Measurements from ENCODE around the gene ANKRD18A.

ANKRD18A gene

DNA sequence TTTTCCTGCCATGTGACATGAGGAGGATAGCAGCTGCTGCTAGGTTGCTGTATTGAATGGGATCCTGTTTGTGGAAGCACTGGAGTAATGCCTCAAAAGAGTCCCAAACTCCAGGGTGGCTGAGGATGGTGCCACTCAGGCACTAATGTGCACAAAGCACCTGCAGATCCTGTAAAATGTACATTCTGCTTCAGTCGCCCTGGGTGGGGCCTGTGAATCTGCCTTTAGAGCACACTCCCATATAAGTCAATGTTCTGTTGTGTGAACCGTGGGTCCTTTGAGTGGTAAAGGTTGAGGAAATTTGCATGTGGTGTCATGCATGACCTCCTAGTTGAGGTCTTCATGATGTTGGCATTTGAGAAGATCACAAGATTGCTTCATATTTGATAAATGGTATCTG lies 31.6 kb upstream of the ANKRD18A start:
- no peak overlapping the region for H3K4me2 ChIP-seq (ENCODE audit: low read depth, low read length, poor library complexity, severe bottlenecking)
- H2AFZ ChIP-seq (ENCODE audit: low read depth, low read length, severe bottlenecking) = no peak overlapping the region
- no peaks in the 10 kb centered on the region for H3K79me2 ChIP-seq (ENCODE audit: insufficient read depth, low read length)
- no peaks in the 10 kb centered on the region for H3F3A ChIP-seq (ENCODE audit: insufficient read depth)
- no peak overlapping the region for H3K27ac ChIP-seq (ENCODE audit: low read depth, low read length)
- H3K36me3 ChIP-seq (ENCODE audit: low read length) = no peaks in the 10 kb centered on the region
- no peak for TF ChIP-seq EZH2phosphoT487 (conservative IDR thresholded peaks at IDR 0.05; ENCODE audit: low read length)
- TF ChIP-seq, protein P1, sequence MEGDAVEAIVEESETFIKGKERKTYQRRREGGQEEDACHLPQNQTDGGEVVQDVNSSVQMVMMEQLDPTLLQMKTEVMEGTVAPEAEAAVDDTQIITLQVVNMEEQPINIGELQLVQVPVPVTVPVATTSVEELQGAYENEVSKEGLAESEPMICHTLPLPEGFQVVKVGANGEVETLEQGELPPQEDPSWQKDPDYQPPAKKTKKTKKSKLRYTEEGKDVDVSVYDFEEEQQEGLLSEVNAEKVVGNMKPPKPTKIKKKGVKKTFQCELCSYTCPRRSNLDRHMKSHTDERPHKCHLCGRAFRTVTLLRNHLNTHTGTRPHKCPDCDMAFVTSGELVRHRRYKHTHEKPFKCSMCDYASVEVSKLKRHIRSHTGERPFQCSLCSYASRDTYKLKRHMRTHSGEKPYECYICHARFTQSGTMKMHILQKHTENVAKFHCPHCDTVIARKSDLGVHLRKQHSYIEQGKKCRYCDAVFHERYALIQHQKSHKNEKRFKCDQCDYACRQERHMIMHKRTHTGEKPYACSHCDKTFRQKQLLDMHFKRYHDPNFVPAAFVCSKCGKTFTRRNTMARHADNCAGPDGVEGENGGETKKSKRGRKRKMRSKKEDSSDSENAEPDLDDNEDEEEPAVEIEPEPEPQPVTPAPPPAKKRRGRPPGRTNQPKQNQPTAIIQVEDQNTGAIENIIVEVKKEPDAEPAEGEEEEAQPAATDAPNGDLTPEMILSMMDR (IDR thresholded peaks at IDR 0.05; ENCODE audit: insufficient read depth, low read length, poor library complexity, severe bottlenecking) = no peak
- no peaks in the 10 kb centered on the region for H3K9me3 ChIP-seq (ENCODE audit: insufficient read depth, low read length)
- H3K9ac ChIP-seq (ENCODE audit: low read length) = no peak overlapping the region
- H4K20me1 ChIP-seq (ENCODE audit: low read depth, low read length) = no peaks in the 10 kb centered on the region
- H3K27me3 ChIP-seq (ENCODE audit: low read length) = no peaks in the 10 kb centered on the region
- H3K9me2 ChIP-seq (replicated peaks; ENCODE audit: insufficient read depth, low read length) = no peaks in the 10 kb centered on the region
- H3K4me3 ChIP-seq (ENCODE audit: insufficient read depth, low read length, poor library complexity, severe bottlenecking) = no peak overlapping the region

DNA sequence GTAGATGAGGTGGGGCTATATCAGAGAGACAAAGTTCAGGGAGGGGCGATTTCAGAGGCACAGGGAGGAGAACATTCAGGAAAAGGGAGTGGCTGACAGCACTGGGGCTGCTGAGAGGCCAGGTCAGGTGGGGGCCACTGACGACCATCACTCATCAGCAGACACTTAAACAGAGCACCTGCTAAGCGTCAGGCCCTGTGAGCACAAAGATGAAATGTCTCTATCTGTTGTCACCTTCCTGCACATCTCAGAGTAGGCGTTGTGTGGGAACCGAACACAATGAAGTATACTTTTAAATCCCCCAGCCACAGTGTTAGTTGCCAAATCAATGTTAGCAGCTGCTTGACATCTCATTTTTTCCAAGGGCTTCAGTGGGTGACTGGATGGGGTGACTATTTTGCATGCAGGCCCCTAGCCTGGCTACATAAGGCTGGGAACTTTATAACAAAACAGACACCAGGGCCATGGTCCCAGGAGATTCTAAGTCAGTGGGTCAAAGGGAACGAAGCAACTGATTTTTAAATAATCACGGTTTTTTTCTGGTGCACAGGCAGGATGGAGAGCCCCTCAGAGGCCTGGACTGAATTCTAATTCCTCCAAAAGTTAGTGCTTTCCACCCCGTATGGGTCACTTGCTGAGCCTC lies 31.1 kb upstream of the ANKRD18A start:
- H3K9ac ChIP-seq (ENCODE audit: low read length) = no peak overlapping the region
- H3K27ac ChIP-seq (ENCODE audit: low read depth, low read length) = no peak overlapping the region
- no peaks in the 10 kb centered on the region for H3K27me3 ChIP-seq (ENCODE audit: low read length)
- no peaks in the 10 kb centered on the region for H3K36me3 ChIP-seq (ENCODE audit: low read length)
- TF ChIP-seq EZH2phosphoT487 (conservative IDR thresholded peaks at IDR 0.05; ENCODE audit: low read length) = no peak
- TF ChIP-seq, protein P1 (IDR thresholded peaks at IDR 0.05; ENCODE audit: insufficient read depth, low read length, poor library complexity, severe bottlenecking) = no peak
- H2AFZ ChIP-seq (ENCODE audit: low read depth, low read length, severe bottlenecking) = no peak overlapping the region
- H3K9me2 ChIP-seq (replicated peaks; ENCODE audit: insufficient read depth, low read length) = no peaks in the 10 kb centered on the region
- no peaks in the 10 kb centered on the region for H3K9me3 ChIP-seq (ENCODE audit: insufficient read depth, low read length)
- no peaks in the 10 kb centered on the region for H3F3A ChIP-seq (ENCODE audit: insufficient read depth)
- no peaks in the 10 kb centered on the region for H3K79me2 ChIP-seq (ENCODE audit: insufficient read depth, low read length)
- H3K4me2 ChIP-seq (ENCODE audit: low read depth, low read length, poor library complexity, severe bottlenecking) = no peak overlapping the region
- no peaks in the 10 kb centered on the region for H4K20me1 ChIP-seq (ENCODE audit: low read depth, low read length)
- H3K4me3 ChIP-seq (ENCODE audit: insufficient read depth, low read length, poor library complexity, severe bottlenecking) = no peak overlapping the region

DNA sequence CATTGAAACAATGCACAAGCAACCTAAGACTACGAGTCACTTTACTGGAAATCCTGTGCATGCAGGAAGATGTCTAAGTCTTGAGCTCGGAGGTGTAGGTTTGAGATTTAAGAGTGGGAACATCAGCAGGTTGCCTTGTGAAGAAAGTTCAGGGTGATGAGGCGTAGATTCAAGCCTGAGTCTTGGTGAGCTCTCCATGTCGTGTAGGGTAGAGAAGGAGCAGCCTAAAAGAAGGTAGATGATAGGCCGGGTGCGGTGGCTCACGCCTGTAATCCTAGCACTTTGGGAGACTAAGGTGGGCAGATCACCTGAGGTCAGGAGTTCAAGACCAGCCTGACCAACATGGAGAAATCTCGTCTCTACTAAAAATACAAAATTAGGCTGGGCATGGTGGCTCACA lies 30.2 kb upstream of the ANKRD18A start:
- Histone ChIP-seq H3K27ac (ENCODE audit: low read depth, low read length) (no peak overlapping the region), H3K36me3 (ENCODE audit: low read length) (no peaks in the 10 kb centered on the region), H3F3A (ENCODE audit: insufficient read depth) (no peaks in the 10 kb centered on the region), H3K9ac (ENCODE audit: low read length) (no peak overlapping the region), H3K9me3 (ENCODE audit: insufficient read depth, low read length) (no peaks in the 10 kb centered on the region), H3K4me3 (ENCODE audit: insufficient read depth, low read length, poor library complexity, severe bottlenecking) (no peak overlapping the region), H3K9me2 (replicated peaks; ENCODE audit: insufficient read depth, low read length) (no peaks in the 10 kb centered on the region), H2AFZ (ENCODE audit: low read depth, low read length, severe bottlenecking) (no peak overlapping the region), H3K27me3 (ENCODE audit: low read length) (no peaks in the 10 kb centered on the region), H4K20me1 (ENCODE audit: low read depth, low read length) (no peaks in the 10 kb centered on the region), H3K4me2 (ENCODE audit: low read depth, low read length, poor library complexity, severe bottlenecking) (no peak overlapping the region), H3K79me2 (ENCODE audit: insufficient read depth, low read length) (no peaks in the 10 kb centered on the region)
- TF ChIP-seq, protein P1 (IDR thresholded peaks at IDR 0.05; ENCODE audit: insufficient read depth, low read length, poor library complexity, severe bottlenecking) = no peak
- no peak for TF ChIP-seq EZH2phosphoT487 (conservative IDR thresholded peaks at IDR 0.05; ENCODE audit: low read length)
